B cell (primary cell): ENCODE measurements around the gene CMIP.

ENCODE experiments used
- EZH2 ChIP-seq: IDR thresholded peaks from 2 replicates; pipeline ENCODE4 v1.6.1; 2012; ENCODE audit warnings: borderline replicate concordance, low read depth, mild to moderate bottlenecking, moderate library complexity, low read length; ENCODE audit not compliant: insufficient read depth, poor library complexity, severe bottlenecking
- TF ChIP-seq, protein P1 (sequence below): fragments of 200-600 bp; IDR thresholded peaks from one replicate; pipeline ENCODE4 v1.8.0; 2022; ENCODE audit warnings: antibody characterized with exemption, mild to moderate bottlenecking

GRCh38 chr16:81461766-81462165 lies 17.2 kb downstream of the CMIP start:
- TF ChIP-seq EZH2, result no peak
- TF ChIP-seq, protein P1, sequence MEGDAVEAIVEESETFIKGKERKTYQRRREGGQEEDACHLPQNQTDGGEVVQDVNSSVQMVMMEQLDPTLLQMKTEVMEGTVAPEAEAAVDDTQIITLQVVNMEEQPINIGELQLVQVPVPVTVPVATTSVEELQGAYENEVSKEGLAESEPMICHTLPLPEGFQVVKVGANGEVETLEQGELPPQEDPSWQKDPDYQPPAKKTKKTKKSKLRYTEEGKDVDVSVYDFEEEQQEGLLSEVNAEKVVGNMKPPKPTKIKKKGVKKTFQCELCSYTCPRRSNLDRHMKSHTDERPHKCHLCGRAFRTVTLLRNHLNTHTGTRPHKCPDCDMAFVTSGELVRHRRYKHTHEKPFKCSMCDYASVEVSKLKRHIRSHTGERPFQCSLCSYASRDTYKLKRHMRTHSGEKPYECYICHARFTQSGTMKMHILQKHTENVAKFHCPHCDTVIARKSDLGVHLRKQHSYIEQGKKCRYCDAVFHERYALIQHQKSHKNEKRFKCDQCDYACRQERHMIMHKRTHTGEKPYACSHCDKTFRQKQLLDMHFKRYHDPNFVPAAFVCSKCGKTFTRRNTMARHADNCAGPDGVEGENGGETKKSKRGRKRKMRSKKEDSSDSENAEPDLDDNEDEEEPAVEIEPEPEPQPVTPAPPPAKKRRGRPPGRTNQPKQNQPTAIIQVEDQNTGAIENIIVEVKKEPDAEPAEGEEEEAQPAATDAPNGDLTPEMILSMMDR, result no peak
